A673 (cell line): ENCODE data around the gene TMEM131L. TPM values are rescaled to one million over a fixed set of nuclear protein-coding genes. Genes with fewer than 3 reads are reported as not detected.

Source experiments
- BruUV-seq: library from RNA; stranded (reverse); fragments of 400-500 nt; replicated peaks from 2 replicates; lab custom pipeline; 2021; lab: Mats Ljungman, UMichigan
- CTCF ChIA-PET: fragments of 300-600 bp; sonication (Branson Sonifier 250); formaldehyde crosslinking; loops from one replicate; lab custom pipeline; 2022; ENCODE audit warnings: antibody characterized with exemption; lab: Charles Lee
- POLR2A ChIA-PET: fragments of 300-600 bp; sonication (Branson Sonifier 250); formaldehyde crosslinking; loops from one replicate; lab custom pipeline; 2022; ENCODE audit warnings: antibody characterized with exemption; ENCODE audit not compliant: low non-redundant PET; lab: Charles Lee
- DNase-seq: peaks from one replicate; pipeline ENCODE4 v3.0.0-alpha.2; 2015; ENCODE audit warnings: low spot score
- H3K27ac ChIP-seq: fragments of 200-600 bp; sonication (generic); 2 replicates; pipeline ENCODE4 v1.5.1; 2016; ENCODE audit warnings: mixed run types, low read depth, mild to moderate bottlenecking, mixed read lengths, antibody characterized with exemption, low read length; ENCODE audit not compliant: poor library complexity, severe bottlenecking
- H3K27me3 ChIP-seq: fragments of 200-600 bp; sonication (generic); replicated peaks from 2 replicates; pipeline ENCODE4 v1.6.1; 2017; ENCODE audit warnings: mixed run types, low read depth, mild to moderate bottlenecking, mixed read lengths, antibody characterized with exemption, low read length; ENCODE audit not compliant: insufficient read depth, poor library complexity
- H3K36me3 ChIP-seq: fragments of 200-600 bp; sonication (generic); 2 replicates; pipeline ENCODE4 v1.6.1; 2016; ENCODE audit warnings: mixed run types, mild to moderate bottlenecking, mixed read lengths, antibody characterized with exemption, low read length; ENCODE audit not compliant: insufficient read depth, poor library complexity, severe bottlenecking
- H3K4me1 ChIP-seq: fragments of 200-600 bp; sonication (generic); 2 replicates; pipeline ENCODE4 v1.6.1; 2017; ENCODE audit warnings: mixed run types, mild to moderate bottlenecking, mixed read lengths, antibody characterized with exemption, low read length; ENCODE audit not compliant: insufficient read depth, poor library complexity, severe bottlenecking
- H3K4me3 ChIP-seq: fragments of 200-600 bp; sonication (generic); 2 replicates; pipeline ENCODE4 v1.5.1; 2016; ENCODE audit warnings: low read depth, mixed run types, mild to moderate bottlenecking, mixed read lengths, low read length; ENCODE audit not compliant: poor library complexity, severe bottlenecking
- H3K9me3 ChIP-seq: fragments of 200-600 bp; sonication (generic); 2 replicates; pipeline ENCODE4 v1.6.1; 2016; ENCODE audit warnings: mixed run types, low read depth, mild to moderate bottlenecking, mixed read lengths, antibody characterized with exemption, low read length; ENCODE audit not compliant: poor library complexity, severe bottlenecking
- EZH2 ChIP-seq: fragments of 200-600 bp; sonication (generic); IDR thresholded peaks from 2 replicates; pipeline ENCODE4 v1.6.1; 2017; ENCODE audit warnings: borderline replicate concordance, low read depth, mild to moderate bottlenecking, mixed read lengths, antibody characterized with exemption, low read length; ENCODE audit not compliant: poor library complexity, severe bottlenecking
- intact Hi-C: fragments of 100-400 bp; cut with micrococcal nuclease; formaldehyde crosslinking; loops from one replicate; pipeline ENCODE4 v1.10.0; 2022; ENCODE audit not compliant: unreplicated experiment
- total RNA-seq: library from RNA; stranded (reverse); gene quantifications from 2 replicates; pipeline ENCODE4 v1.2.3, GENCODE V29; 2021
- TF ChIP-seq, protein P1 (sequence below): fragments of 300-800, 200-600 bp; sonication (generic); conservative IDR thresholded peaks from 2 replicates; pipeline ENCODE4 v1.5.1; 2017; ENCODE audit warnings: low read depth, mild to moderate bottlenecking, antibody characterized with exemption, low read length, moderate library complexity, mixed read lengths

The TMEM131L gene
- total RNA-seq, 1 experiment from 2014 or later: 18.4 TPM

DNA sequence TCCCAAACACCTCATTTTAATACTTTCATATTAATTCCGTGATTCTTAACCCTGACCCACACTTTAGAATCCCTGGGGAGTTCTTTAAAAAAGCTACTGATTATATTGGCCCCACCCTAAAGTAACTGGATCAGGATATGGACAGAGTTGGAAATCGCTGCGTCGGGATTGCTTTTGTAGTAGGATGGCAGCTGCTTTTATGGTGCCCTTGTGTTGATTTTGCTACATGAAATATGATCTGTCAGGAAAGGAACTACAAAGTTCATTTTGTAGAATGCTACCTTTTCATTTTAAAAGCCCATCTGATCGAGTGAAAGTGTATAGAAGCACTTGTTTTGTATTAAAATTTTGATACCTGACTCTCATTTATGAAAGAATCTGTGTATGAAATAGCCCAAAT is 43.6 kb downstream of the TMEM131L start:
- no peaks in the 10 kb centered on the region for H3K27me3 ChIP-seq
- H3K4me1 ChIP-seq: peaks cover 34% of the 10 kb centered on the region
- BruUV-seq: no TSS peak
- intact Hi-C loops: no loop called here
- ChIA-PET CTCF (no interaction called here), POLR2A (no interaction called here)
- no peaks in the 10 kb centered on the region for H3K36me3 ChIP-seq
- DNase-seq: no peak
- TF ChIP-seq EZH2: no peak
- TF ChIP-seq, protein P1, sequence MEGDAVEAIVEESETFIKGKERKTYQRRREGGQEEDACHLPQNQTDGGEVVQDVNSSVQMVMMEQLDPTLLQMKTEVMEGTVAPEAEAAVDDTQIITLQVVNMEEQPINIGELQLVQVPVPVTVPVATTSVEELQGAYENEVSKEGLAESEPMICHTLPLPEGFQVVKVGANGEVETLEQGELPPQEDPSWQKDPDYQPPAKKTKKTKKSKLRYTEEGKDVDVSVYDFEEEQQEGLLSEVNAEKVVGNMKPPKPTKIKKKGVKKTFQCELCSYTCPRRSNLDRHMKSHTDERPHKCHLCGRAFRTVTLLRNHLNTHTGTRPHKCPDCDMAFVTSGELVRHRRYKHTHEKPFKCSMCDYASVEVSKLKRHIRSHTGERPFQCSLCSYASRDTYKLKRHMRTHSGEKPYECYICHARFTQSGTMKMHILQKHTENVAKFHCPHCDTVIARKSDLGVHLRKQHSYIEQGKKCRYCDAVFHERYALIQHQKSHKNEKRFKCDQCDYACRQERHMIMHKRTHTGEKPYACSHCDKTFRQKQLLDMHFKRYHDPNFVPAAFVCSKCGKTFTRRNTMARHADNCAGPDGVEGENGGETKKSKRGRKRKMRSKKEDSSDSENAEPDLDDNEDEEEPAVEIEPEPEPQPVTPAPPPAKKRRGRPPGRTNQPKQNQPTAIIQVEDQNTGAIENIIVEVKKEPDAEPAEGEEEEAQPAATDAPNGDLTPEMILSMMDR: no peak
- no peak overlapping the region for H3K27ac ChIP-seq
- no peaks in the 10 kb centered on the region for H3K9me3 ChIP-seq
- H3K4me3 ChIP-seq: no peak overlapping the region

DNA sequence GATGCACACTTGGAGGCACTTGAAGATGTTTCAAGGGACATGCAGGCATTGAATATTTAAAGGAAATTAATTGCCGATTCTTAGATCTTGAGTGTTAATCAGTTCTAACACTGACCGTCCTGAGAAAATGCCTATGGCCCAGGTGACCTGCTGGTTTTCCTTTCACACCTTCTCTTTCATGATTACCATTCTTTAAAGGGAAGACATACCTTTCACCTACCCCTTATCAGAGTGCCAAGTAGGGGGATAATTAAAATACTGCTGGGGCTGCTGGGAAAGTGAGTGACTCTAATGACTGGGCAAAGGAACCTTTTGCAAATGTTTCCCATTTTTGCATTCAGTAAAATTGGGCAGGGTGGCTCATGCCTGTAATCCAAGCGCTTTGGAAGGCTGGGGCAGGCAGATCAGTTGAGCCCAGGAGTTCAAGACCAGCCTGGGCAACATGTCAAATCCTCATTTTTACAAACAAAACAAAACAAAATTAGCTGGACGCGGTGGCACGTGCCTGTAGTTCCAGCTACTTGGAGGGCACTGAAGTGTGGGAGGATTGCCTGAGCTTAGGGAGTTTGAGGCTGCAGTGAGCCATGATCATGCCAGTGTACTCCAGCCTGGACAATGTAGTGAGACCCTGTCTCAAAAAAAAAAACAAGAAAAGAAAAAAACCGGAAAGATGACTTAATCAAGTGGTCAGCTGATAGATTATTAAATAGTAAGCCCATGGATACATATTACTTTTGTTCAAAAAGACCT is 44.3 kb downstream of the TMEM131L start:
- Histone ChIP-seq H3K36me3 (no peaks in the 10 kb centered on the region), H3K27me3 (no peaks in the 10 kb centered on the region), H3K27ac (no peak overlapping the region), H3K9me3 (no peaks in the 10 kb centered on the region), H3K4me1 (peaks cover 39% of the 10 kb centered on the region), H3K4me3 (no peak overlapping the region)
- POLR2A ChIA-PET: no interaction called here
- no TSS peak for BruUV-seq
- intact Hi-C loops: no loop called here
- CTCF ChIA-PET: no interaction called here
- DNase-seq: no peak
- TF ChIP-seq, protein P1: no peak
- TF ChIP-seq EZH2: no peak

DNA sequence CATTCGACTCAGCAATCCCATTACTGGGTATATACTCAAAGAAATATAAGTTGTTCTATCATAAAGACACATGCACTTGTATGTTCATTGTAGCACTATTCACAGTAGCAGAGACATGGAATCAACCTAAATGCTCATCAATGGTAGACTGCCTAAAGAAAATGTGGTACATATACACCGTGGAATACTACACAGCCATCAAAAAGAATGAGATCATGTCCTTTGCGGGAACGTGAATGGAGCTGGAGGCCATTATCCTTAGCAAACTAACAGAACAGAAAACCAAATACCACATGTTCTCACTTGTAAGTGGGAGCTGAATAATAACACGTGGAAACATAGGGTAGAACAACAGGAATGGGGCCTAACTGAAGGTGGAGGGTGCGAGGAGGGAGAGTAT is 44.9 kb downstream of the TMEM131L start:
- H3K4me3 ChIP-seq: no peak overlapping the region
- TF ChIP-seq EZH2: no peak
- TF ChIP-seq, protein P1: no peak
- DNase-seq: no peak
- no TSS peak for BruUV-seq
- intact Hi-C loops: no loop called here
- H3K9me3 ChIP-seq: no peaks in the 10 kb centered on the region
- H3K36me3 ChIP-seq: no peaks in the 10 kb centered on the region
- ChIA-PET POLR2A (no interaction called here), CTCF (no interaction called here)
- H3K4me1 ChIP-seq: peaks cover 39% of the 10 kb centered on the region
- no peaks in the 10 kb centered on the region for H3K27me3 ChIP-seq
- no peak overlapping the region for H3K27ac ChIP-seq
